ENCODE measurements around the gene ACSM5.
"Not testable (repeated sequence)": the region's sequence is repeated elsewhere in the genome, so short reads cannot be mapped to it uniquely, and the experiment has no call there.

The ACSM5 gene

DNA sequence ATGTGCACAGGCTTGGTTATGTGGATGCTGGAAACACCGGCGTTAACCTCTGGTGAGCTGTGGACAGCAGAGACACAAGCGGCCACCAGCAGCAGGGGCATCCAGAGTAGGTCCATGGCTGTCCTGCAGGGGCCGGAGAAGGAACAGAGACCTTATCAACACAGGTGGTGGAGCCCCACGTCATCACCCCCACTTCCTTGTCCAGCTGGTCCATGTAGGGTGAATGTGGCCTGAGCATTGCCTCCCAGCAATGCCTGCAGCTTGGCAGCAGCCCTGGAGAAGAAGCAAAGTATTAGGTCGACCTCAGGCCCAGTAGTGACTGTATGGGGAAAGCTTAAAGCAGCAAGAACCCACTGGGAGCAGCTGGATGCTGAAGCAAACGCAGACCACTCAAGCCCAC is 10.1 kb upstream of the ACSM5 start:
- DNase-seq: no peak

DNA sequence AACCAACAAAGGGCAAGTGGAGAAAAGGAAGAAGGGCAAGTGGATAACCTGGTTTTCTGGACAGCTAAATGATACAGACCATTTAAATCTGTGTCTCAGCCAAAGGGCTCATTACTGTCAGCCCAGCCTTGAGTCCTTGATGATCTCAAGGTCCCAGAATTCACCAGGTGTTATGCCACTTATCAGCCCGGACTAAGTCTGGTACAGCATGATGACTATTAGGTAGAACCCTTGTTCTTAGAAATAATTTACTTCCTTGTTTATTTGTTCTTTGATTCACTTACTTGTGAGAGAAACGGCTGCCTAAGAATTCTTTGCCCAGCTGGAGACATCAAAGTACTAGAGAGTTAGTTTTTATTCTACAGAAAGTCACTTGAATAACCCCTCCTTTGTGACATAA is 8.3 kb upstream of the ACSM5 start:
- DNase-seq: no peak

DNA sequence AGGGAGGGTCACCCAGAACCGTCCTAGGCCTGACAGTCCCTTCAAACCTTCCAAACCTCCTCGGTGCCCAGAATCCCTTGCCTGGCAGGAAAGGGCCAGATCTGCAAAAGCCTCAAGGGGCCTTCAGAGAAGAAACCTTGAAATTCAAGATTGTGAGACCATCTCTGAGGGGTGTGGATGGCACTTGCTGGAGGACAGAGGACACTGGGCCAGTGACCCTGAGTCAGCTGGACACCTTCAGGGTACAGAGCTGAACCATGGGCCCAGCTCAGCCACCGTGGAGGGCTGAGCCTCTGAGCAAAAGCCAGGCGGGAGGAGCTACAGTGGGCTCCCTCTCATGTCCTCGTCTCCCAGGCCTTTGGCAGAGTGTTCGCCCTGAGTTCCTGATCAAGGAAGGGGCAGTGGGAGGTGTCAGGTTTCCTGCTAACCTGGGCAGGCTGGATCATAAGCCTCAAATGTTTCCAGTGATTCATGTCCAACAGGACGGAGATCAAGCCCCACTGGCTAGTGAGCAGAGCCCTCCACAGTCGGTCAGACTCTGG is 7.8 kb upstream of the ACSM5 start:
- DNase-seq: no peak

DNA sequence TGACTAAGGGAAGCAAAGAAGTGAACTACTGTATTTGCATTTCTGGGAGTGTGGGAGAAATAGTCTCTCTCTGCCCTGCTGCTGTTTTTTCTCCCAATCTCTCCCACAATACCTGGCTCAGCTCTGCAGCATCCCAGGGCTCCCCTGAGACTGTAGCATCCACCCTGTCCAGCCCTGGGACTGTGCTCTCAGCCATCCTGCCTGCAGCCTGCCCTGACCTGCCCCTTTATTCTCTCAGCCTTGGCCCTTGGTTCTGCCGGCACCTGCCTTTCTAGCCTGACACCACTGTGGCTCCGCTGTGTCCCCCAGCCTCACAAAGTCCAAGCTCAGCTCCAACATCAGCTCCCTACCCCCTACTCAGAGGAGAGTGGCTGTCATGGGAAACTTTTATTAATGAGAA is 6.7 kb upstream of the ACSM5 start:
- DNase-seq: no peak

DNA sequence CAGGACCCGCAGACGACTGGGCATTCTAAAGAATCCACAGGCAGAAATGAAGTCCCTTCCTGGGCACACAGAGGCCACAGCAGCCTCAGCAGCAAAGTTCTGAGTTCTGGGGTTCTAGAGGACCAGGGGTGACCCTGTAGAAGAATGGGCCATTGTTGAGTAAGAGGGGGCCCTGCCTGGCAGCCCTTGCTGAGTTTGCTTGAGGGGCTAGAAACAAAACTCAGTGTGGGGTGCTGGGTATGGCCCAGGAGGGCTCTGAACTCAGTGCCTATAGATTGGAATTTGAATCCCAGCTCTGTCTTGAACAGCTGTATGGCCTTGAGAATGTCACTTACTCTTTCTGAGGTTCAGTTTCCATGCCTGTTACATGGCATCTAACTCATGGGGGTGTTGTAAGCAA is 4.7 kb upstream of the ACSM5 start, which contains the start of gene PDILT:
TSS of gene PDILT (minus strand) at position 101 of the 400 bp plus-strand sequence. CDS start 5,437 bp downstream, outside the sequence.
- DNase-seq: no peak

DNA sequence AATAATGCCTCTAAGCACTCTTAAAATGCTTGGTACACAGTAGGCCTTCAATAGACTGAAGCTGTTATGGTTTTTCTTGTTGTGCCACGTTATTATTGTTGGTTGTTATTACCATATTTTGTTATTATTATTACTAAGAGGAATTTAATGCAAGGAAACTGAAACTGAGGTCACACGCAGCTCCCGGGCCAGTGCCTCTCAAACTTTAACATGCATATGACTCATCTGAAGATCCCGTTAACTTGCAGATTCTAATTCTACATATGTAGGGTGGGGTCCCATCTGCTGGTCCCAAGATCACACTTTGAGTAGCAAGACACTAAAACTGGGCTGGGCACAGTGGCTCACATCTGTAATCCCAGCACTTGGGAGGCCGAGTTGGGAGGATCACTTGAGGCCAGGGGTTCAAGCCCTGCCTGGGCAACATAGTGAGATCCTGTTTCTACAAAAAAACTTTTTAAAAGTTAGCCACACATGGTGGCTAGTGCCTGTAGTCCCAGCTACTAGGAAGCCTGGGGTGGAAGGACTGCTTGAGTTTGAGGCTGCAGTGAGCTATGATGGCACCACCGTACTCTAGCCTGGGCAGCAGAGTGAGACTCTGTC is 888 bp downstream of the ACSM5 start:
- no peak for DNase-seq

DNA sequence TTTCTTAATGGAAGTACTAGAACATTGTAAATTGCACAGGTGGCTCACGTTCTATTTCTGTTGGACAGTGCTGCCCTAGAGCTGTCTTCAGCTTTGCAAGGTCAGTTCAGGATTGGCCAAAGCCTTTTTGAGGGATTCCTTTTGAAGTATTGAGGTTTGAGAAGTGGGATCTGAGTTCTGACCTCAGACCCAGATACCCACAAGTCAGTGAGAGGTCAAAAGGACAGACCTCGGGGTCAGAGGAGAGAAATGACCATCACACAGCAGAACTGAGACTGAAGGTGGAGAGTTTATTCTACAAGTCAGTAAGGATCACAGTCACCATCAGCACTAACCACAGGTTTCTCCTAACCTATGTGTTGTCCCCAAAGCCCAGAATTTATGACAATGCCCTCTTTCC is 1.7 kb downstream of the ACSM5 start:
- no peak for DNase-seq

DNA sequence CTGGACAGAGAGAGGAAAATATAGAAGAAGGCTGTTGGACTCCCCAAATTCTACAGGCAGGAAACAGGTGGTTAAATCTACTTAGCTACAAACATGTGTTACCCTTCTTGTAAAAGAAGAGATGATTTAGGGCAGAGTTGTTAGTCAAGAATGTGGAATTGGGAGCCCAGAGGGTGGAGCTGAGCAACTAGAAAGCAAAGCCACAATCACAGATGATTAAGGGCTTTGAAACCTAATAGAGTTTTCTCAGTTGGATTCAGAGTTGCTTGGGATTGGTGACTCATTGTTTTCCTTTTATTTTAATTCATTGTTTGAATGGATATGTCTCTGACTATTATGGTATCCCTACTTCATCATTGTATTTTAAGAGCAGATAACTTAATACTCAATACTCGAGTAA is 6.2 kb downstream of the ACSM5 start:
- DNase-seq: no peak

DNA sequence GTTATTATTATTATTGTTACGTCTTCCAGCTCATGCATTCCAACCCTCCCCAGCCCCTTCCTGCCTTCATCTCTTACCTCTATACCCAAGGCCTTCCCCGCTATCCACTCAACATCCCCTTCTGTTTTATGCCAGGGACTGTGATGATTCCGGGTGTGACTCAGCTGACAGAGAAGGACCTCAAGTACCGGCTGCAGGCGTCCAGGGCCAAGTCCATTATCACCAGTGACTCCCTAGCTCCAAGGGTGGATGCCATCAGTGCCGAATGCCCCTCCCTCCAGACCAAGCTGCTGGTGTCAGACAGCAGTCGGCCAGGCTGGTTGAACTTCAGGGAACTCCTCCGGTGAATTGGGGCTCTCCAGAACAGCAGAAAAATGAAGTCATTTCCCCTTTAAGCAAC is 9.8 kb downstream of the ACSM5 start:
- not testable (repeated sequence) for DNase-seq

DNA sequence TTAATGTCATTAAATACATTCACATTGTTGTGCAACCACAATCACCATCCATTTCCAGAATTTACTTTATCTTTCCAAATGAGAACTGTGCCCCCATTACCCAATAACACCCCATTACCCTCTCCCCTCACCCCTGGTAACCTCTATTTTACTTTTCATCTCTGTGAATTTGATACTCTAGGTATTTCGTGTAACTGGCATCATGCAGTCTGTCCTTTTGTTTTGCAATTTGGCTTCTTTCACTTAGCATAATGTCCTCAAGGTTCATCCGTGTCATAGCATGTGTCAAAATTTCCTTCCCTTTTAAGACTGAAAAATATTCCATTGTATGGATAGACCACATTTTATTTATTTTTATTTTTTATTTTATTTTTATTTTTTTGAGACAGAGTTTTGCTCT is 12.4 kb downstream of the ACSM5 start:
- DNase-seq: not testable (repeated sequence)

DNA sequence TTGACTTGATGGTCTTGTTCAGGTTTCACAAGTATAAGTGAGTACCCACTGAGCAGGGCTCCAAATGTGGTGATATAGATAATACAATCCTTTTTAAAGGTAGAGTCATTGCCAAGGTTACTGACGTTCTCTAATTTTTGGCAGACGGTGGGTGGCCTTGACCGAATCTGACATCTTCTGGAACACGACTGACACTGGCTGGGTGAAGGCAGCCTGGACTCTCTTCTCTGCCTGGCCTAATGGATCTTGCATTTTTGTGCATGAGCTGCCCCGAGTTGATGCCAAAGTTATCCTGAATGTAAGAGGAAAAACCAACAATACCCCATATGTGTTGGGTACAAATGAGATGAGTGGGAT is 14.4 kb downstream of the ACSM5 start:
- not testable (repeated sequence) for DNase-seq

DNA sequence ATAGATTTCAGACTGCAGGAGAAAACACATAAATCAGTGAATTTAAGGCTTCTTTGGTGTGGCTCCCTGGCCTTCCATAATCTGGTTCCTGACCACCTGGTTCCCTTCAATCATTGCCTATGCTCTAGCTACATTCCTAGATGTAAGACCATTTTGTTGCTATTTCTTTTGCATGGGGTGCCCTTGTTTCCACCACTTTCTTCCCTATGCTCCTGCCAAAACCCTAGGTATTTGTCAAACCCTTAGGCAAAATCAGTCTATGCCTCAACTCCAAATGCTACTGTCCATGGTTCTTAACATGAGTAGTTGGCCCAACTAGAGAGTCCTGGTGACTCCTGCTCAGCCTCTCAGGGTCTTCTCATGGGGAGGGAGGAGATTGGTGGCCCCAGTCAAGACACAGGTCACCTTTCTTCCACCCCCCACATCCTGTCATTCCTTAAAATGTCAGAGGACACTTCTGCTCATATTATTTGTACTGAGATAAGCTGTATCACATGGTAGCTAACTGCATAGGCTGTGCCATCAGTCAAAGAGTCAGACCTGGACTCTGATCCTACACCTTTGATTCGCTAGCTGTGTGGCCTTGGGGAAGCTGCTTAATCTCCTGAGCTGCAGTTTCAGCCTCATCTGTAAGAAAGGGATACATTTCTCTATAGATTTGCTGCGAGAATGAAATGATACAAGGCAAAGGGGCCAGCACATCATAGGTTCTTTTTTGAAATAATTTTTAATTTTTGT is 15.0 kb downstream of the ACSM5 start:
- no peak for DNase-seq

DNA sequence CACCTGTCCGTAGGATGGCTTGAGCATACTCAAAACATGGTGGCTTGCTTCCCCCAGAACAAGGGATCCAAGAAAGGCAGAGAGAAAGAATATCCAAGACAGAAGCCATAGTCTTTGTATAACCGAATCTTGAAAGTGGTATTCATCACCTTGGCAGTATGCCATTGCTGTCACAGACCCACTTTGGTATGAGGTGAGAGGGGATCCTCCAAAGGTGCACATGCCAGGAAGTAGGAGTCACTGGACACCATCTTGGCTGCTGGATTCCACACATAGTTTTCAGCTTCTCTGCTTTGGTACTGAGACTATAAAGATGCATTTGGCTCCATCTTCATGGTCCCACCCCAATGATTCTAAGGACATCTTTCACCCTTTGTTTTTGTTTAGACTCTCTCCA is 18.1 kb downstream of the ACSM5 start:
- DNase-seq: not testable (repeated sequence)

DNA sequence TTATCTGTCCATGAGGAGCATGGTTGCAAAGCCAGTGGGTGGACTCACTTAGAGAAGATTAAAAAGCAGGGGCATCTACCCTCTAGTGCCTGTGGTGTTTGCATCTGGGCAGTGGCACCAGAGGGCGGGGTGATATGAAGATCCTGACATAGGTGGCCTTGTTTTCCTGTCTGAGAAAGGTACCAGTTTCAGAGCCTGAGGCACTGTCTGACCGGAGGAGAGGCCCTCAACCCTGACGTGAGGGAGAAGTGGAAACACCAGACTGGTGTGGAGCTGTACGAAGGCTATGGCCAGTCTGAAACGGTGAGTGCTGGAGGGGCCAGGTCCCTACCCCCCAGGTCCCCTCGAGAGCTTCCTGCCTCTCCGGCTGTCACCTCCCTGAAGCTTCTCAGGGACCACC is 20.2 kb downstream of the ACSM5 start:
- DNase-seq: not testable (repeated sequence)

DNA sequence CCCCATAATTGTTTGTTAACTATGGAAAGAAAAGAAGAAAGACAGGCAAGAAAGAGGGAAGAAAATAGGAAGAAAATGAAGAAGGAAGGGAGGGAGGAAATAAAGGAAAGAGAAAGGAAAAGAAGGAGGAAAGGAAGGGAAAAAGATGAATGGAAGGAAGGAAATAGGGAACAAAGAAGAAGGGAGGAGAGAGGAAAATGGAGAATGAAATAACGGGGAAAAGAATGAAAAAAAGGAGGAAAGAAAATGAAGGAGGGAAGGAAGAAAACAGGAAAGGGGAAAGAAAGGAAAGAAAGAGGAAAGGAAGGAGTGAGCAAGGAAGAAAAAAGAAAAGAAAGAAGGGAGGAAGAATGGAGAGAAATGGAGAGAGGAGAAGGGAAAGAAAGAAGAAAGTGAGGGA is 21.1 kb downstream of the ACSM5 start:
- not testable (repeated sequence) for DNase-seq

DNA sequence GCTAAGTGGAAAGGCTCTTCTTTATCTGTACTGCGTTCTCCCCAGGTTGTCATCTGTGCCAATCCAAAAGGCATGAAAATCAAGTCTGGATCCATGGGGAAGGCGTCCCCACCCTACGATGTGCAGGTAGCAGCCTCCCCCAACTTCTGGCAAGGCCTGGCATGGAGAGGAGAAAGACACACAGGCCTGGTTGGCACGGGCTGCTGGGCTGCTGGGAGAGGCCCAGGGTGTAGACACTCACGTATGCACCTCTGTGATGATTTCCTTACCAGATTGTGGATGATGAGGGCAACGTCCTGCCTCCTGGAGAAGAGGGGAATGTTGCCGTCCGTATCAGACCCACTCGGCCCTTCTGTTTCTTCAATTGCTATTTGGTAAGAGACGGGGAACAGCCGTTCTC is 21.6 kb downstream of the ACSM5 start:
- DNase-seq: no peak

DNA sequence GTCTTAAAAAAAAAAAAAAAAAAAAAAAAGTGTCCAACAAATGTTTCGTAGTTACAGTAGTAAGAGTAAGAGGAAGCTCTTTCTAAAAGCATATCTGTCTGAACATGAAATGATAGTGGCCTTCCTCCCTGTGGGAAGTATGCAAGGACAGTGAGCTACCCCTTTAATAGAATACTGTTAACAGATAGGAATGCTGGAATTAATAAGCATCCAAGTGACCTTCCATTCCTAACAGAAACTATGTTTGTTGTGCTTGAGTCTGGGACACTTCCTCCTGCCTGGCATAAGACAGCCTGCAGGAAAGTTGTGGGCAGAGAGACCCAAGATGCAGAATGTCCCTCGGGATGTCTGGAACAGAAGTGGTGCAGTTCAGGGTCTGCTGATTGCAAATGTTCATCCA is 29.6 kb downstream of the ACSM5 start:
- DNase-seq: not testable (repeated sequence)

DNA sequence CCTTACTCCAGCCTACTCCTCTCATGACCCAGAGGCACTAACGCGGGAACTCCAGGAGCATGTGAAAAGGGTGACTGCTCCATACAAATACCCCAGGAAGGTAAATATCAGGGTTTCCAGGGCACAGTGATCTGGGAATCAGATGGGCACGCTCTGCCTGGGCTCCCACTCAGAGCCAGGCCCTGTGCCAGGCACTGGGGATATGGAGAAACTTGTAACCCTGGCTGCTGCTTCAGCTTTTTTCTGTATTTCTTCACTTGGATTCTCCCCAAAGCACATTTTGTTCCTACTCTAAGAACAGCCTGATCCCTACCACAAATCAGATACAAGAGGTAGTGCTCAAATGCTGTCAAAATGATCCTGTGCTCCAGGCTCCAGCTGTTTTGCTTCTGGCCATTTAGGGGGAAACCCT is 30.5 kb downstream of the ACSM5 start:
- not testable (repeated sequence) for DNase-seq

DNA sequence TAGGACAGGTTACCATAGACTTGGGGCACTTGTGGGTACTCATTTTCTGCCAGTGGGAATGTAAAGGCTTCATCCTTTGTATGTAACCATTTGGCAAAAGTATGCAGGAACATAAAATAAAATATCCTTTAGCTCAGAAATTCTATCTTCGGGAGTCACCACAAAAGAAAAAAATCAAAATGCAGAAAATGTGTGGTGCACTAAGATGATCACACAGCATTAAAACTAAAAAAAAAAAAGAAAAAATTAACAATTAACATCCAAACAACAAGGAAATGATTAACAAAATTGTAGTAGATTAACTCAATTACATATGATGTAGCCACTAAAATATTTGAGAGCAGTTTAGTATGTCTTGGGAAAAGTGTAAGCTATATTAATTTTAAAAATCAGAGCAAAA is 31.4 kb downstream of the ACSM5 start:
- not testable (repeated sequence) for DNase-seq

DNA sequence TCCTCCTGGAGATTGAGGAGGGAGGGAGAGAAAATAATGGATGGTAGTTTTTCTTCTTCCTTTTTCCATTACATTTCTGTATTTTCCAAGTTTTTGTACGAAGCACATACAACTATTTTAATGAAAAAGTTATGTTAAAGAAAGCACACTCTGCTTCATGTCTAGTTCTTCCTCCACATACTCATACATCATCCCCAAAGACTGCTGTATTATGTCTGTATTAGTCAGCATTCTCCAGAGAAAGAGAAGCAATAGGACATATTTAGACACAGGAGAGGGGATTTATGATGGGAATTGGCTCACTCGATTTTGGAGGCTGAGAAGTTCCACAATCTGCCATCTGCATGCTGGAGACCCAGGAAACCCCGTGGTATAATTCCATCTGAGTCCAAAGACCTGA is 31.9 kb downstream of the ACSM5 start:
- no peak for DNase-seq

DNA sequence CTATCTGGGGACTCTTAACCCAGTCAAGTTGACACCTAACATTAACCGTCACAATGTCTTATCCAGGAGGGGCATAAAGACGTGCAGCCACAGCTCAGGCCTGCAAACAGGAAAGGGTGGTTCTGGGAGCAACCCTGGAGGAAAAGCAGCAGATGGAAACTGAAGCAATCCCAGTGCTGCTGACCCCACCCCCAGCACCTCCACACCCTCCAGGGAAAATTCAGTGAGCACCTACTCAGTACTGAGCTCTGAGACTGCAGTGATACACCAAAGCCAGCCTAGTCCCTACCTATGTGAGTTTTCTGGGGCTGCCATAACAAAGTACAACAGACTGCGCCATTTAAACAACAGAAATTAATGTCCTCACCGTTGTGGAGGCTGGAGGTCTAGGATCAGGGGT is 32.5 kb downstream of the ACSM5 start:
- not testable (repeated sequence) for DNase-seq

DNA sequence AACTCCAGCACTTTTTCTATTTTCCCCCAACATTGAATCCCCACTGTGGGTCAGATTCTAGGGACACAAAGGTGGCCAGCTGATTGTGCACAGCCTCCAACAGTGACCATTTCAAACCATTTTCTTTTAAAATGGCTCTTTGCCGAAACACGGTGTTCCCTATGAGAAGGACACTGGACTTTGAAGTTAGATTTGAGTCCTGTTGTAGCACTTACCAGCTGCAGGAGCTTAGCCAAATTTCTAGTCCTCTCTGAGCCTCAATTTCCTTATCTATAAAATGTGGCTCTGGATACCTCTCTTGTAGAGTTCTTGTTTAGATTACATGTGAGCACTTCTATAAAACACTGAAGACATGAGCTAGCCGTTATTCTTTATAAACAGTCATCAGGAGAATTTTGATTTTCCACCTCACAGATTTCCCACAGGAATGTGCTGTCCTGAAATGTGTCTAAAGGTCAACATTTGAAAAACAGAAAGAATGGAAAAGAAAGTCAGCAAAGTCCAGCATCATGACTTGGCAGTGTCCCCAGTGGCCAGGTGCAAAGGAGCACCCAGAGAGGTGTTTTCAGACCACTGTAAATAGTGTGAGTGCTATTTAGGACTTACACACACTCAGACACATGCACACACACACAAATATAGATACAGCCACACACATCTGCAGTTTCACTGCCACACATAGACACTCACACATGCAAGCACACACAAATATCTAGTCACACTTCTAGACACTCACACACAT is 37.5 kb downstream of the ACSM5 start:
- not testable (repeated sequence) for DNase-seq

DNA sequence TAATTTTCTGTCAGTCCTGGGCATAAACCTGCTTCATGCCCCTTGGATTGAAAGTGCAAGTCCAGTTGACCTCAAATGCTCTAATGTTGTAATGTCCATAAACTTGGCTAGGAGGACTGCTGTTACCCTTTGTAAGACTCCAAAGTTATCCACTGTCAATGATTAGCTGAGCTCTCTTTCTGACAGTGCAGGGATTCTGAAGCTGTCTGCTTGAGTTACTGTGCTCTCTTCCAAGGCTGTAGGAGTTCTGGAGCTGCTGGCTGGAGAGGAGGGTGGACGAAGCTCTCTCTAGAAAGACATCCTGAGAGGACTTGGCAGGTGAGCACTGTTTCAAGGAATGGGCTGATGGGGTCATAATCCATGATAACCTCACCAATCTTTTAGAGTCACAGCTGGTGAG is 42.0 kb downstream of the ACSM5 start, which contains the start of gene ACSM2A:
TSS of gene ACSM2A (plus strand) at position 158 of the 400 bp plus-strand sequence. CDS start 8,594 bp downstream, outside the sequence.
- DNase-seq: not testable (repeated sequence)

DNA sequence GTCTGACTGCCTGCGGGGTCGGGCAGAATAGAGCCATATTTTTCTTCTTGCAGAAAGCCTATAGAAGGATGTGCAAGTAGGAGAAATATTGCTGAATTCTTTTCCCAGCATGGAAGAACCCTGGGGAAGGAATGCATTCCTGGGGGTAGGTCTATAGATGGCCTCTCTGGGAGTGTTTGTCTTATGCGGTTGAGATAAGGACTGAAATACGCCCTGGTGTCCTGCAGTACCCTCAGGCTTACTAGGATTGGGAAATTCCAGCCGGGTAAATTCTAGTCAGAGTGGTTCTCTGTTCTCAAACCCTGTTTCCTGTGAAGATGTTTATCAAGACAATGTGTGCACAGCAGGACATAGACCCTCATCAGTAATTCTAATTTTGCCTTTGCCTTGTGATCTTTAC is 44.3 kb downstream of the ACSM5 start:
- not testable (repeated sequence) for DNase-seq

All from AML-193 (cell line).